ENCODE data around the gene DCST2. TPM values are rescaled to one million over a fixed set of nuclear protein-coding genes. Genes with fewer than 3 reads are reported as not detected.

The DCST2 gene
- total and polyA plus RNA-seq, 10 of the 15 experiments (the other 5 are each of a cell fraction or from before 2014, with no cell fraction given) = 0.33 to 0.41 (median 0.36) TPM; not detected in 7

GRCh38 chr1:155061381-155062150 is 28.0 kb upstream of the DCST2 start (continued):
- peak; percentile 46; the same call in 1 of the 2 replicates for TF ChIP-seq HCFC1 (IDR thresholded peaks at IDR 0.05; ENCODE audit: low read length)
- TF ChIP-seq ETV6 (conservative IDR thresholded peaks at IDR 0.05 in 1 of 2, IDR thresholded peaks at IDR 0.05 in 1 of 2; ENCODE audit: borderline replicate concordance in 1 of 2, low read depth in 1 of 2) = no peak
- TF ChIP-seq POLR2AphosphoS5 (IDR thresholded peaks at IDR 0.05; ENCODE audit: low read length) = peak; percentile 43; the same call in 1 of the 2 replicates
- no peak for TF ChIP-seq ATF2 (IDR thresholded peaks at IDR 0.05; ENCODE audit: low read length)
- no peak for TF ChIP-seq SRF (IDR thresholded peaks at IDR 0.05; ENCODE audit: low read depth in 2 of 2, low read length in 2 of 2)
- TF ChIP-seq NFYB (IDR thresholded peaks at IDR 0.05; ENCODE audit: insufficient read depth, low read depth, low read length) = no peak
- TF ChIP-seq TBL1XR1 (IDR thresholded peaks at IDR 0.05; ENCODE audit: low read depth, low read length) = no peak; the same call in 1 of the 2 replicates
- peak; percentile 47; the same call in 1 of the 2 replicates for TF ChIP-seq ESRRA (IDR thresholded peaks at IDR 0.05; ENCODE audit: low read length)
- no peak for TF ChIP-seq GABPA (IDR thresholded peaks at IDR 0.05; ENCODE audit: low read depth)
- TF ChIP-seq NR2C1 (IDR thresholded peaks at IDR 0.05) = no peak
- TF ChIP-seq BMI1 (IDR thresholded peaks at IDR 0.05; ENCODE audit: borderline replicate concordance) = no peak
- no peak for TF ChIP-seq SIX5 (IDR thresholded peaks at IDR 0.05; ENCODE audit: low read depth, low read length, severe bottlenecking)
- TF ChIP-seq ZBTB33 (IDR thresholded peaks at IDR 0.05) = no peak
- no peak for TF ChIP-seq ATF3 (IDR thresholded peaks at IDR 0.05; ENCODE audit: borderline replicate concordance, extremely low read depth, low read depth, low read length)
- no peak for TF ChIP-seq ZNF207 (IDR thresholded peaks at IDR 0.05; ENCODE audit: borderline replicate concordance)
- no peak for TF ChIP-seq E2F8 (IDR thresholded peaks at IDR 0.05; ENCODE audit: low read depth, partially characterized antibody)
- no peak for TF ChIP-seq TCF3 (IDR thresholded peaks at IDR 0.05; ENCODE audit: borderline replicate concordance, insufficient read depth, low read depth, low read length)
- peak; percentile 39; the same call in 1 of the 2 replicates for TF ChIP-seq DPF2 (IDR thresholded peaks at IDR 0.05)
- TF ChIP-seq POU2F2 (IDR thresholded peaks at IDR 0.05; ENCODE audit: borderline replicate concordance, low read depth, low read length) = peak; percentile 80; the same call in 1 of the 3 replicates
- TF ChIP-seq BCL11A (IDR thresholded peaks at IDR 0.05; ENCODE audit: low read depth, low read length) = 0 out of 2 replicates have a peak, but pooled peaks have one; percentile 14
- peak; percentile 51; the same call in 1 of the 2 replicates for TF ChIP-seq POLR2AphosphoS2 (IDR thresholded peaks at IDR 0.05; ENCODE audit: low read depth, low read length)
- TF ChIP-seq SPI1 (IDR thresholded peaks at IDR 0.05; ENCODE audit: borderline replicate concordance, insufficient read depth, low read depth, low read length) = peak; percentile 10; the same call in 1 of the 2 replicates
- no peak for TF ChIP-seq ZZZ3 (IDR thresholded peaks at IDR 0.05; ENCODE audit: control insufficient read depth, insufficient read length, low read depth)
